A673 (cell line): ENCODE results near the gene NBPF20. TPM values are rescaled to one million over a fixed set of nuclear protein-coding genes. Genes with fewer than 3 reads are reported as not detected.

Experiments
- total RNA-seq: library from RNA; stranded (reverse); gene quantifications from 2 replicates; pipeline ENCODE4 v1.2.3, GENCODE V29; 2021

The NBPF20 gene
- total RNA-seq, 1 experiment from 2014 or later: 3.9 TPM

Other genes starting within 250 kb of the NBPF20 start
- not detected in 2 replicates for gene PPIAL4D, start 183.4 kb downstream of the NBPF20 start, total RNA-seq
- gene GPR89A, start 182.4 kb upstream of the NBPF20 start, total RNA-seq: 31.3 and 32.4 TPM in 2 replicates